Glomerular endothelial cell (primary cell): ENCODE data around the gene APOL2. TPM values are rescaled to one million over a fixed set of nuclear protein-coding genes. Genes with fewer than 3 reads are reported as not detected.
"Not testable (repeated sequence)": the region's sequence is repeated elsewhere in the genome, so short reads cannot be mapped to it uniquely, and the experiment has no call there.

Experiments used
- DNase-seq: peaks from one replicate; pipeline ENCODE4 v3.0.0-alpha.2; 2011; ENCODE audit warnings: low read depth, low spot score; ENCODE audit errors: extremely low read depth
- total RNA-seq: library from RNA; depleted of rRNA; stranded (reverse); fragments of >200 nt; gene quantifications from 2 replicates; pipeline ENCODE4 v1.2.3, GENCODE V29; 2015

The APOL2 gene
- total RNA-seq: 87.6 and 89.2 TPM in 2 replicates

- DNase-seq: peak; percentile 67
These were observed at the start of gene APOL2 for GRCh38 chr22:36239401-36240171. Gene APOL2 (minus strand): TSS chr22:36239527. CDS start chr22:36233162, 6,365 bp downstream.

DNA sequence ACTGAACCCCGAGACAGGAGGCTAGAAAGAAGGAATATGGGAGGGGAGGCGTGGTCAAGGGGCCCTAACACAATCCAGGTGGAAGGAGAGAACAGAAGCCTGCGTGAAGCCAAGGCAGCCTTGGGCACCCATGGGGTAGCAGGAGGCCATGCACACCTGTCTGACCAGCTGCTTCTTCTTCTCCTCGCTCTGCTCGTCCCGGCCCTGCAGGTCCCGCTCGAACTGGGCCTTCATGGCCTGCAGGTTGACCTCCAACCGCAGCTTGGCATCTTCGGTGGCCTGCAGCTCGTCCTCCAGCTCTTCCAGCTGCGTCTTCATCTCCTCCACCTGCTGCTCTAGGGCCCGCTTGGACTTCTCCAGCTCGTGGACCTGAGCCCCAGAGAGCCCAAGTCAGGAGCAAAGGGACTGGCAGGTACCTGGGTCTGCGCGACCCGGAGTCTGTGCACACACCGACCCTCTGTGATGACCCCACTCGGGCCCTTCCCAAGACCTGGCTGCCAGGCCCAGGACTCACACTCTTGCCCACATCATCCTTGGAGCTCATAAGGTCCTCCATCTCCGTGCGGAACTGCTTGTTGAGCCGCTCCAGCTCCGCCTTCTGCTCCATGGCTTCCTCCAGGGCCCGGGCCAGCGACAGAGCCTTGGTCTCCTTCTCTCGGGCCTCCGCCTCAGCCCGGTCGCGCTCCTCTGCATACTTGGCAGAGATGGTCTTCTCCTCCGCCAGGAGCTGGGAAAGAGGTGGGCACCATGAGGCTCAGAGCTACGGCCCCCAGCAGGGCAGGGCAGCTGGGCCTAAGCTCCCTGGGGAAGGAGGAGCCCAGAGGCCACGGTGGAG is 49.5 kb upstream of the APOL2 start:
- DNase-seq: no peak

DNA sequence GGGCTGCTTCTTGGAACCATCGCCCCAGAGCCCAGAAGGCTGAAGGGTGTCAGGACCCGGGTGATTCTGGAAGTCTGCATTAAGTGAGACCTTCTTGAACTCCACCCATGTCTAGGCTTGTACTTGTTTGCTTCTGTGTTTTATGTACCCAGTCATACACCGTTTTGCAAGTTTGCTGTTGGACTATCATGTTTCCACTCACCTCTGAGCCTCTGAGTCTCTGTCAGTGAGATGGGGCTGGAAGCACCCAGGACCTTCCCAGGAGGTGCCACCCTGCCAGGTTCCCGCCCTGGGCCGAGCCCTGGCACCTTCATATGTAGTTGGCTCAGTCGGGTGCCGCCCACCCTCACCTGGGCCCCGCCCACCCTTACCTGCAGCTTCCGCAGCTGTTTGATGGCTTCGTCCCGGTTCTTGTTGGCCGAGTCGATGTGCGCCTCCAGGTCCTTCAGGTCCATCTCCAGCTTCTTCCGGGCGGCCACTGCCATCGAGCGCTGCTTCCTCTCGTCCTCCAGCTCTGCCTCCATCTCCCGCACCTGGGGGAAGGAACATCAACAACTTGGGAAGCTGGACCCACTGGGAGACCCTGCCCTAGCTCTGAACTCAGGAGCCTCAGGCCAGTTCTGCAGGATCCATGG is 48.7 kb upstream of the APOL2 start:
- DNase-seq: no peak

DNA sequence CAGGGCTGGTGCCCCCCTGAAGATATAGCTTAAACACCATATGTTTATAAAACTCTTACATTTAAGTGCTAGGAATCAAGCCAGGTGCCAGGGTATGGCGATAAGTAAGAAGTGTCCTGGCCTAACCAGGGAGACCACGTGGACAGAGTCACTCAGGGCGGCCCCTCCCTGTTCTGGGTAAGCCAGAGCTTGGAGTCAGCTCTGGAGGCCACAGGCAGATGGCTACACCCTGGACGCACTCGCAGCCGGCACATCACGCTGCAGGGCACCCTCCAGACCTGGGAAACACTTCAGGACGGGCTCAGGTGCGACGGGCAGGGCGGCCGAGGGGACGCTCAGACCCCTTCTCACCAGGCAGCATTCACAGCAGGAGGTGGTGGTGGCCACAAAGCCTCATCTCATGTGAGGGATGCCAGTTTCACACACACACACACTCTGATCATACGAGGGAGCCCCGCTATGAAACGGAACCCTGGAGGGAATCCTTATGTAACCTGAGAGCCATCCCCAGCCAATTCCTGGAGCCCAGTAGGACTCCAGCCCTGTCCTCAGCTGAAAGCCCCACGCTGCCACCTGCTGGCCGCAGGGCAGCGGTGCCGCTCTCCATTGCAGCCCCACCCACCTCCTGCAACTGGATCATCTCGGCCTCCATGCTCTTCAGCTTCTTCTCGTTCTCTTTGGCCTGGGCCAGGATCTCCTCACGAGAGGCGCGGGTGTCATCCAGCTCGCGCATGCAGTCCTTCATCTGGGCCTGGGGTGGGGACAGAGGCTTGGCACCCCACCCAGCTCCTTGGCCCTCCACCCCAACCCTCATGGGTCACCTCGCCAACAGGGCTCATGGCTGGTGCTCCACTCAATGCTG is 47.0 kb upstream of the APOL2 start:
- no peak for DNase-seq

DNA sequence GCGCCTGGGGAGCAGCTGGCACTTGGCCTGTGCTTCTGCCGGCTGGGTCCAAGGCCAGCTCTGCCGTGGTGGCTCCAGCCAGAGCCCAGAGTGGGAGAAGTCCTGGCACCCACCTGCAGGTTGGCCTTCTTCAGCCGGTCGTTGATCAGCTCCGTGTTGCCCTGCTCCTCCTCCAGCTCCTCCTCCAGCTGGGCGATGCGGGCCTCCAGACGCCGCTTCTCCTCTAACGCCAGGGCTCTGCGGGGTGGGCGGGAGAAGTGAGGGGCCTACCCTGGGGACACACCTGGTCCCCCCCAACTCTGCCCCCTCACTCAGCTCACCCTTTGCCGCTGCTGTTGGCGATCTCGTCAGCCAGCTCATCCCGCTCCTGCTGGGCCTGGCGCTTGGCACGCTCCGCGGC is 46.2 kb upstream of the APOL2 start:
- no peak for DNase-seq

- no peak for DNase-seq
These were observed 45.7 kb upstream of the APOL2 start for GRCh38 chr22:36285017-36285416.

GRCh38 chr22:36284171-36284571 is 44.8 kb upstream of the APOL2 start:
- no peak for DNase-seq

GRCh38 chr22:36282328-36282831 is 43.1 kb upstream of the APOL2 start:
- DNase-seq: no peak

DNA sequence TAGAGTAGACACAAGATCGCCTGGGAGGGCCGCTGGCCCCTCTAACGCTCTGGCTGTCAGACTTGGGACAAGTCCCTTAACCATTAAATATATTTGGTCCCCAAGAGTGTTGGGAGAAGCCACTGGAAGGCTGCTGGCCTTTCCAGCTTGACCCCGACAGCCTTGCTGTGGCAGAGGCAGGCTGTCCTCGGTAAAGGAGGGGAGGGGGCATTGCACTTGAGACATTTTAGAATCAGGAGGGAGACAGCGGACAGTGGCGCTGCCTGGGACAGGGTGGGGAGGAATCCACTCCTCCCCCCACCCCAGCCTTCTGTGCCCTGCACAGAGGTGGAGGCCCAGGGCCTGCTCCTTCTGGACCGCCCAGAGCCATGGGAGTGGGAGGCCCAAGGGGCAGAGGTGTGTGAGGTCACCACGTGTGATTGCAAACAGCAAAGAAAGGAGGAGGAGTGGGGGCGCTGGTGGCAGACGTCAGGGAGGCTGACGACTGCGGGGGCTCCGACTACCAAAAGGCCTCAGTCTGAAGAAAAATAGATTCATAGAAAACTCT is 42.5 kb upstream of the APOL2 start:
- DNase-seq: no peak

GRCh38 chr22:36280379-36280778 is 41.1 kb upstream of the APOL2 start:
- no peak for DNase-seq

DNA sequence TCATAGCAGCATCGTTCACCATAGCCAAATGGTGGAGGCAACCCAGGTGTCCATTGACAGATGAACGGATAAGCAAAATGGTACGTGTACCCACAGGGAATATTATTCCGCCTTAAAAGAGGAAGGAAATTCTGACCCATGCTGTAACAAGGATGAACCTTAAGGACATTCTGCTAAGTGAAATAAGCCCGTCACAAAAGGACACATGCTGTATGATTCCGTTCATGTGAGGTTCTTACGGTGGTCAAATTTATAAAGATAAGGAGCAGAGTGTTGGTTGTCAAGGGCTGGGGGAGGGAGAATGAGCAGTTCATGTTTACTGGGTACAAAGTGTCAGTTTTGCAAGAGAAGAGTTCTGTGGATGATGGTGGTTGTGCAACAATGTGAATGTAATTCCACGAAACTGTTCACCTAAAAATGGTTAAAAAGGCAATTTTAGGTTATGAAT is 39.9 kb upstream of the APOL2 start:
- no peak for DNase-seq

DNA sequence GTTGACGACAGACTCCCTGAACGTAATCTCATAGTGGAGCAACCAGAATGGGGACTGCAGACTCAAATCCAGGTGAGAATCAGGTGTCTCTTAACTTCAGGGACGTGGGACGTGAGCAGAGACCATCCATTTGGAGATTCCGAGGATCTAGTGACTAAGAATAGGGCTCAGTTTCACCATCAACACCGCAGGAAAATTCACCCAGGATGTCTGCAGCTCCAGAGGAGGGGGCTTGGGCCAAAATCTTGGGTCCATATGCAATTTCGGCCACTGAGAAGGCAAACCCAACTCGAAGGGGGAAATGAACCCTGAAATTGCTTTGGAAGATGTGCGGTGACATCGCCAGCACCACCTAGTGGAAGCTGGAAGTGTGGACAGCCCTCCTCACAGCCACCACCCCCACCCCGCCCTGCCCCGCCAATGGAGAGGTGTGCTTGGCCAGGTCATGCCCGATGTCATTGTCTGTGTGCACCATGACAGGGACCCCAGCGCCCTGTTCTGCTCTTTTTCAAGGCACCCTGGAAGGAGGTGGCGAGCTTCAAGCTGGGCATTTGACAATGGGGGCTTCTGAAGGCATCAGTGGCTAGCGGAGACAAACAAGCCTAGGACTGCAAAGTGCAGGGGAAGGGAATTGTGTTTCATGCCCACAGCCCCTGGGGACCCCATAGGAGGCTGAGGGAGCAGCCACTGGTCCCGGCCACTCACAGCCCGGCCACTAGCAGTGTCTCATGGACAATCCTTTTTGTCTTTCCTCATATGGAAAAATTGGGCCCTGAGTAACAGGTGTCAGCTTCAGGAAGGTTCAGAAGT is 38.4 kb upstream of the APOL2 start:
- no peak for DNase-seq

GRCh38 chr22:36274531-36274930 is 35.2 kb upstream of the APOL2 start:
- no peak for DNase-seq

DNA sequence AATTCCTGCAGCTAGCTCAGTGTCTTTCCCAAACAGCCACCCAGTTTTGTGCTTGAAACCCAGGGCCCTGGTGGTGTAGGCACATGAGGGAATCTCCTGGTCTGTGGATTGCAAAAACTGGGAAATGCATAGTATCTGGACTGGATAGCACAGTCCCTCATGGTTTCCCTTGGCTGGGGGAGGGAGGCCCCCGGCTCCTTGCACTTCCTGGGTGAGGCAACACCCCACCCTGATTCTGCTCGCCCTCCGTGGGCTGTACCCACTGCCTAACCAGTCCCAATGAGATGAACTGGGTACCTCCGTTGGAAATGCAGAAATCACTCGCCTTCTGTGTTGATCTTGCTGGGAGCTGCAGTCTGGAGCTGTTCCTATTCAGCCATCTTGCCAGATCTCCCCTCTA is 32.6 kb upstream of the APOL2 start:
- not testable (repeated sequence) for DNase-seq

DNA sequence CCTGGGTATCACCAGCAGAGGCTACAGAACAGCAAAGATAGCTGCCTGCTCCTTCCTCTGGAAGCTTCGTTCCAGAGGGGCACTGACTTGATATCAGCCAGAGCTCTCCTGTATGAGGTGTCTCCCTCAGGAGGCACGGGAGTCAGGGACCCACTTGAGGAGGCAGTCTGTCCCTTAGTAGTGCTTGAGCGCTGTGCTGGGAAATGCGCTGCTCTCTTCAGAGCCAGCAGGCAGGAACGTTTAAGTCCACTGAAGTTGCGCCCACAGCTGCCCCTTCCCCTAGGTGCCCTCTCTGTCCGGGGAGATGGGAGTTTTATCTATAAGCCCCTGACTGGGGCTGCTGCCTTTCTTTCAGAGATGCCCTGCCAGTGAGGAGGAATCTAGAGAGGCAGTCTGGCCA is 31.9 kb upstream of the APOL2 start:
- not testable (repeated sequence) for DNase-seq

DNA sequence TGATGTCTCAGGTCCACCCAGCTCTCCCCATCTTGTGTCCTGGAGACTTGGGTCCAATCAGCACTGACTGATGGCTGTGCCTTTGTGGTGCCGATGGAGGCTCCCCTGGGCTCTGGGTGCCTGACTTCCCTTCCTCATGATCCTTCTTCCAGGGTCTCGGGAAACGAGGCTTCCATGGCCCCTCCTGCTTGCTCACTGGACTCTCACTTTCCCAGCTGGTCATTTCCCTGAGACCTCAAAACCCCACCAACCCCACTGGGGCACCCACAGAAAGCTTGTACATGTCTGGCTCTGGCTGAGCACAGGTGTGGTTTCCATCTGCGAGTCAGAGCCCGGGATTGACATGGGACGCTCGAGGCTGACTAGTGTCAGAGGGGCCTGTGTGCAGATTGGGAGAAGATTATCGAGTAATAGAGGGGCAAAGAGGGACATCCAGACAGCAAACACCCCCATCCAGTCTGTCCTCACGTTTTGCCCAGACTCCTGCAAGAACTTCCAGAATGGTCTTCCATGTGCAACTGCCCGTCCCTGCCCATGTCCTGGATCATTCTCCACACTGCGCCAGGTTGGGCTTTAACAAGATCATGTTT is 28.7 kb upstream of the APOL2 start:
- no peak for DNase-seq

- no peak for DNase-seq
These were observed 27.7 kb upstream of the APOL2 start for GRCh38 chr22:36267058-36267457.

GRCh38 chr22:36263886-36264664 is 24.7 kb upstream of the APOL2 start:
- not testable (repeated sequence) for DNase-seq
